ENCODE measurements around the gene FKBP1A. TPM values are rescaled to one million over a fixed set of nuclear protein-coding genes. Genes with fewer than 3 reads are reported as not detected.

The FKBP1A gene
- total and polyA plus RNA-seq, 9 of the 15 experiments (the other 6 are each of a cell fraction or from before 2014, with no cell fraction given), result 48.8 to 502 (median 89.6) TPM

DNA sequence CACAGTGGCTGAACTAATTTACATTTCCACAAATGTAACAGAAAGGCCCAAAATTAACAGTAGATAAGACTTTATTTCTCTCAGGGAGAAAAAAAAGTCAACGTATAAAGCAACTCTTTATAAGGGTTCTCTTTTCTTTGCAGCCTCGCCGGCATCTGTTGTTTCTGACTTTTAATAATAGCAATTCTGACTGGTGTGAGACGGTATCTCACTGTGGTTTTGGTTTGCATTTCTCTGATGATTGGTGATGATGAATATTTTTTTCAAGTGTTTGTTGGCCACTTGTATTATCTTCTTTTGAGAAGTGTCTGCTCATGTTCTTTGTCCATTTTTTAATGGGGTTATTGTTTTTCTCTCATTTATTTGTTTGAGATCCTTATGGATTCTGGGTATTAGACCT is 27.2 kb upstream of the FKBP1A start (continued):
- TF ChIP-seq ZNF384 (IDR thresholded peaks at IDR 0.05; ENCODE audit: low read depth, low read length) (no peak), HLTF (IDR thresholded peaks at IDR 0.05) (no peak), EGR1 (conservative IDR thresholded peaks at IDR 0.05) (no peak), KLF16 (IDR thresholded peaks at IDR 0.05) (no peak), ZNF431 (CRISPR knock-in tag; IDR thresholded peaks at IDR 0.05) (no peak)

- Histone ChIP-seq H3K79me2 (ENCODE audit: control insufficient read depth, insufficient read depth, low read length) (no peaks in the 10 kb centered on the region), H2AFZ (ENCODE audit: low read depth, low read length) (no peak overlapping the region), H3K4me1 (replicated peaks in 1 of 2; ENCODE audit: control insufficient read depth in 2 of 2, insufficient read depth in 2 of 2, low read length in 2 of 2) (peaks cover 5 to 6% of the 10 kb centered on the region in 2 experiments; a peak in 4 of 5 replicates), H4K20me1 (replicated peaks; ENCODE audit: control insufficient read depth, insufficient read depth, low read length) (no peaks in the 10 kb centered on the region), H3K4me2 (ENCODE audit: insufficient read depth, low read length) (no peak overlapping the region), H3K9ac (ENCODE audit: insufficient read depth in 1 of 2, low read depth in 2 of 2, low read length in 2 of 2) (no peak overlapping the region), H3K4me3 (no peak overlapping the region), H3K27ac (ENCODE audit: extremely low read depth, low read depth, low read length) (no peak overlapping the region), H3K36me3 (ENCODE audit: control insufficient read depth, insufficient read depth, low read length) (no peaks in the 10 kb centered on the region), H3K9me3 (replicated peaks; ENCODE audit: control insufficient read depth, insufficient read depth, low read depth, low read length) (no peaks in the 10 kb centered on the region), H3K27me3 (ENCODE audit: control insufficient read depth in 2 of 2, insufficient read depth in 2 of 2, low read length in 2 of 2) (no peaks in the 10 kb centered on the region), H3K9me1 (ENCODE audit: control insufficient read depth, insufficient read depth, low read length) (no peaks in the 10 kb centered on the region)
- FAIRE-seq (no peak), ATAC-seq (no peak), DNase-seq (ENCODE audit: extremely low read depth in 1 of 4, low spot score in 3 of 4) (no peak)
- intact Hi-C loops (cut with micrococcal nuclease), result no loop called here
- TF ChIP-seq NR2C1 (IDR thresholded peaks at IDR 0.05) (no peak), NR2C1 (tag; IDR thresholded peaks at IDR 0.05) (no peak), SRSF7 (optimal IDR thresholded peaks at IDR 0.05; ENCODE audit: low read depth, low read length) (no peak), L3MBTL2 (IDR thresholded peaks at IDR 0.05) (no peak), XRCC4 (IDR thresholded peaks at IDR 0.05; ENCODE audit: extremely low read depth, insufficient read depth, insufficient read length) (no peak), SIX5 (IDR thresholded peaks at IDR 0.05; ENCODE audit: borderline replicate concordance in 1 of 2, insufficient read depth in 1 of 2, low read depth in 1 of 2, low read length in 2 of 2) (no peak), NFYB (IDR thresholded peaks at IDR 0.05; ENCODE audit: extremely low read depth, insufficient read length) (peak; percentile 16), ASH1L (IDR thresholded peaks at IDR 0.05; ENCODE audit: borderline replicate concordance, low read depth, partially characterized antibody) (no peak), ZNF780A (CRISPR knock-in tag; IDR thresholded peaks at IDR 0.05) (no peak), SIN3B (IDR thresholded peaks at IDR 0.05; ENCODE audit: low read depth) (no peak)
- TF ChIP-seq, protein P1, sequence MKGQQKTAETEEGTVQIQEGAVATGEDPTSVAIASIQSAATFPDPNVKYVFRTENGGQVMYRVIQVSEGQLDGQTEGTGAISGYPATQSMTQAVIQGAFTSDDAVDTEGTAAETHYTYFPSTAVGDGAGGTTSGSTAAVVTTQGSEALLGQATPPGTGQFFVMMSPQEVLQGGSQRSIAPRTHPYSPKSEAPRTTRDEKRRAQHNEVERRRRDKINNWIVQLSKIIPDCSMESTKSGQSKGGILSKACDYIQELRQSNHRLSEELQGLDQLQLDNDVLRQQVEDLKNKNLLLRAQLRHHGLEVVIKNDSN (CRISPR knock-in tag; IDR thresholded peaks at IDR 0.05), result peak; percentile 55
- TF ChIP-seq, protein P2, sequence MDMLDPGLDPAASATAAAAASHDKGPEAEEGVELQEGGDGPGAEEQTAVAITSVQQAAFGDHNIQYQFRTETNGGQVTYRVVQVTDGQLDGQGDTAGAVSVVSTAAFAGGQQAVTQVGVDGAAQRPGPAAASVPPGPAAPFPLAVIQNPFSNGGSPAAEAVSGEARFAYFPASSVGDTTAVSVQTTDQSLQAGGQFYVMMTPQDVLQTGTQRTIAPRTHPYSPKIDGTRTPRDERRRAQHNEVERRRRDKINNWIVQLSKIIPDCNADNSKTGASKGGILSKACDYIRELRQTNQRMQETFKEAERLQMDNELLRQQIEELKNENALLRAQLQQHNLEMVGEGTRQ (CRISPR knock-in tag; IDR thresholded peaks at IDR 0.05), result 0 out of 2 replicates have a peak, but pooled peaks have one; percentile 29
- TF ChIP-seq, protein P3, sequence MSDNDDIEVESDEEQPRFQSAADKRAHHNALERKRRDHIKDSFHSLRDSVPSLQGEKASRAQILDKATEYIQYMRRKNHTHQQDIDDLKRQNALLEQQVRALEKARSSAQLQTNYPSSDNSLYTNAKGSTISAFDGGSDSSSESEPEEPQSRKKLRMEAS (CRISPR knock-in tag; IDR thresholded peaks at IDR 0.05), result no peak
- TF ChIP-seq, protein P4, sequence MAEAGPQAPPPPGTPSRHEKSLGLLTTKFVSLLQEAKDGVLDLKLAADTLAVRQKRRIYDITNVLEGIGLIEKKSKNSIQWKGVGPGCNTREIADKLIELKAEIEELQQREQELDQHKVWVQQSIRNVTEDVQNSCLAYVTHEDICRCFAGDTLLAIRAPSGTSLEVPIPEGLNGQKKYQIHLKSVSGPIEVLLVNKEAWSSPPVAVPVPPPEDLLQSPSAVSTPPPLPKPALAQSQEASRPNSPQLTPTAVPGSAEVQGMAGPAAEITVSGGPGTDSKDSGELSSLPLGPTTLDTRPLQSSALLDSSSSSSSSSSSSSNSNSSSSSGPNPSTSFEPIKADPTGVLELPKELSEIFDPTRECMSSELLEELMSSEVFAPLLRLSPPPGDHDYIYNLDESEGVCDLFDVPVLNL (CRISPR knock-in tag; IDR thresholded peaks at IDR 0.05; ENCODE audit: low read depth), result no peak
- ChIA-PET POLR2A (no interaction called here), CTCF (ENCODE audit: low intra/inter-chr PET ratio) (no interaction called here)
- no TSS peak for BruUV-seq (replicated peaks)
- in situ Hi-C loops (cut with MboI), result no loop called here
- WGBS (ENCODE audit: insufficient coverage, low coverage, missing lambda C conversion rate), result 4% methylated on average over 3 of the region's 3 CpGs
Measured at GRCh38 chr20:1418350-1418749, 25.5 kb upstream of the FKBP1A start.

All from K562 (cell line).